WTC11 (cell line): ENCODE data around the gene PHF13. TPM values are rescaled to one million over a fixed set of nuclear protein-coding genes. Genes with fewer than 3 reads are reported as not detected.

Source experiments
- ATAC-seq: fragments of 200-7000 bp; cut with Tn5 transposase; 2 replicates; pipeline ENCODE4 v1.10.0; 2021; ENCODE audit warnings: mild to moderate bottlenecking, moderate library complexity
- CTCF ChIA-PET: fragments of 300-600 bp; sonication (Branson Sonifier 250); formaldehyde crosslinking; loops from one replicate; lab custom pipeline; 2021; ENCODE audit warnings: antibody characterized with exemption; lab: Charles Lee
- POLR2A ChIA-PET: fragments of 350-600 bp; sonication (Branson Sonifier 250); formaldehyde crosslinking; loops from one replicate; lab custom pipeline; 2021; ENCODE audit warnings: antibody characterized with exemption; lab: Charles Lee
- DNase-seq: peaks from one replicate; pipeline ENCODE4 v3.0.0; 2021; ENCODE audit warnings: low spot score
- H3K27ac Mint-ChIP-seq: 2 replicates; pipeline ENCODE4 v1.8.0; 2021; ENCODE audit warnings: mixed read lengths
- H3K27me3 Mint-ChIP-seq: 2 replicates; pipeline ENCODE4 v1.8.0; 2021; ENCODE audit warnings: low read depth, mild to moderate bottlenecking, moderate library complexity, mixed read lengths
- H3K36me3 Mint-ChIP-seq: 2 replicates; pipeline ENCODE4 v1.8.0; 2021; ENCODE audit warnings: mixed read lengths
- H3K4me1 Mint-ChIP-seq: 2 replicates; pipeline ENCODE4 v1.8.0; 2022; ENCODE audit warnings: mixed read lengths
- H3K4me3 Mint-ChIP-seq: 2 replicates; pipeline ENCODE4 v1.8.0; 2021; ENCODE audit warnings: mild to moderate bottlenecking, moderate library complexity, mixed read lengths
- H3K9me3 Mint-ChIP-seq: 2 replicates; pipeline ENCODE4 v1.8.0; 2021; ENCODE audit warnings: mixed read lengths
- ATF6 ChIP-seq: sonication (generic); formaldehyde crosslinking; IDR thresholded peaks from 2 replicates; pipeline ENCODE4 v1.8.1; 2023; ENCODE audit warnings: mild to moderate bottlenecking, missing genetic modification reagents
- FOXP1 ChIP-seq: sonication (generic); formaldehyde crosslinking; IDR thresholded peaks from 2 replicates; pipeline ENCODE4 v1.8.0; 2022; ENCODE audit warnings: missing genetic modification reagents, mild to moderate bottlenecking, moderate library complexity, borderline replicate concordance
- MAX ChIP-seq: sonication (generic); formaldehyde crosslinking; IDR thresholded peaks from 2 replicates; pipeline ENCODE4 v1.8.0; 2022; ENCODE audit warnings: mild to moderate bottlenecking, missing genetic modification reagents
- MYBL2 ChIP-seq: sonication (generic); formaldehyde crosslinking; IDR thresholded peaks from 2 replicates; pipeline ENCODE4 v1.8.1; 2023; ENCODE audit warnings: mild to moderate bottlenecking, moderate library complexity, missing genetic modification reagents
- NFE2L1 ChIP-seq: sonication (generic); formaldehyde crosslinking; IDR thresholded peaks from 2 replicates; pipeline ENCODE4 v1.8.1; 2023; ENCODE audit warnings: missing genetic modification reagents
- OVOL2 ChIP-seq: fragments of 250-450 bp; sonication (Bioruptor Pico); IDR thresholded peaks from 2 replicates; pipeline ENCODE4 v1.9.0; 2021; ENCODE audit warnings: mild to moderate bottlenecking, borderline replicate concordance
- RELA ChIP-seq: sonication (generic); formaldehyde crosslinking; IDR thresholded peaks from 2 replicates; pipeline ENCODE4 v1.8.1; 2022; ENCODE audit warnings: missing genetic modification reagents, mild to moderate bottlenecking, borderline replicate concordance
- ZNF232 ChIP-seq: sonication (generic); formaldehyde crosslinking; IDR thresholded peaks from 2 replicates; pipeline ENCODE4 v1.8.0; 2022; ENCODE audit warnings: mild to moderate bottlenecking, missing genetic modification reagents
- ZNF671 ChIP-seq: fragments of 250-450 bp; sonication (Bioruptor Pico); IDR thresholded peaks from 2 replicates; pipeline ENCODE4 v1.8.0; 2021; ENCODE audit warnings: mild to moderate bottlenecking
- total RNA-seq: library from RNA; stranded (reverse); gene quantifications from 3 replicates; pipeline ENCODE4 v1.2.3, GENCODE V29; 2021
- TF ChIP-seq, protein P1 (sequence below): sonication (generic); formaldehyde crosslinking; IDR thresholded peaks from 2 replicates; pipeline ENCODE4 v1.8.1; 2023; ENCODE audit warnings: mild to moderate bottlenecking, missing genetic modification reagents, borderline replicate concordance
- TF ChIP-seq, protein P2 (sequence below): fragments of 250-450 bp; sonication (Bioruptor Pico); conservative IDR thresholded peaks from 2 replicates; pipeline ENCODE4 v1.9.0; 2021; ENCODE audit warnings: mild to moderate bottlenecking
- TF ChIP-seq, protein P3 (sequence below): fragments of 250-450 bp; sonication (Bioruptor Pico); IDR thresholded peaks from 2 replicates; pipeline ENCODE4 v1.8.0; 2021; ENCODE audit warnings: mild to moderate bottlenecking

The PHF13 gene
- total RNA-seq, 1 experiment from 2014 or later, result 39.6 TPM

DNA sequence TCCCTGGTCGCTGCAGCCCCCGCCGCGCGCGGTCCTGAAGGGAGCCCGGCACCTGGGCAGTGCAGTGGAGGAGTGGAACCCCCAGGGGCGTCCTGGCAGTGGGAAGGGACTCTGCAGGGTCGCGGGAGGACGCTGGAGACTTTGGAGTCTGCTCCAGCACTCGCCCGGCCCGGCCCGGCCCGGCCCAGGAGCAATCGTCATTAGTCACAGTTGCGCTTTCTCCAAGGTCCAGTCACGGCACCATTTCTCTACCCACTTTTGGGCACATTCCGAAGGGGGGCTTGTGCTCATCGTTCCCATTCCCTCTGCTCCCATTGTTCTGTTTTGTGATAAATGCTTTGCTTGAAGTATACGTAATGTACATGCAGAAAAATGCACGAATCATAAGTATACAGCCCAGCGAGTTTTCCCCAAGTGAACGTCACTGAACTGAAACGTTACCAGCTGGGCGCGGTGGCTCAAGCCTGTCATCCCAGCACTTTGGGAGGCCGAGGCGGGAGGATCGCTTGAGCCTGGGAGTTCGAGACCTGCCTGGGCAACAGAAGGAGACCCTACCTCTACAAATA is 12.1 kb downstream of the PHF13 start:
- no peak for ATAC-seq
- ChIA-PET CTCF (interaction anchor here (0.7 to 2.5 kb wide), 5 partner anchors 9 to 770 kb away, joined by 3 to 8 read pairs (median 8); no protein-coding TSS in a partner anchor), POLR2A (interaction anchor here (1.1 kb wide), 1 partner anchor 21 kb away, joined by 3 read pairs; no protein-coding TSS in a partner anchor)
- Mint-ChIP-seq H3K27ac (peak overlapping the region; percentile 41; the same call in 1 of the 2 replicates), H3K36me3 (peaks cover 44% of the 10 kb centered on the region), H3K4me3 (peak overlapping the region; percentile 89), H3K4me1 (peaks cover 14% of the 10 kb centered on the region), H3K9me3 (no peaks in the 10 kb centered on the region), H3K27me3 (no peaks in the 10 kb centered on the region; the same call in 1 of the 2 replicates)
- TF ChIP-seq FOXP1 (CRISPR knock-in tag) (0 out of 2 replicates have a peak, but pooled peaks have one; percentile 5), ZNF232 (no peak)
- no peak for DNase-seq

GRCh38 chr1:6627031-6627430 is 13.5 kb downstream of the PHF13 start:
- POLR2A ChIA-PET, result no interaction called here
- CTCF ChIA-PET, result no interaction called here
- DNase-seq (no peak), ATAC-seq (no peak)
- H3K27ac Mint-ChIP-seq, result 0 out of 2 replicates have a peak overlapping the region, but pooled peaks have one; percentile 9
- H3K9me3 Mint-ChIP-seq, result no peaks in the 10 kb centered on the region
- peaks cover 14% of the 10 kb centered on the region for H3K4me1 Mint-ChIP-seq
- H3K27me3 Mint-ChIP-seq, result no peaks in the 10 kb centered on the region; the same call in 1 of the 2 replicates
- H3K4me3 Mint-ChIP-seq, result peak overlapping the region; percentile 89
- TF ChIP-seq RELA (CRISPR knock-in tag) (no peak), ZNF671 (CRISPR knock-in tag) (no peak), OVOL2 (CRISPR knock-in tag) (no peak), NFE2L1 (CRISPR knock-in tag) (no peak), MAX (CRISPR knock-in tag) (no peak)
- TF ChIP-seq, protein P1, sequence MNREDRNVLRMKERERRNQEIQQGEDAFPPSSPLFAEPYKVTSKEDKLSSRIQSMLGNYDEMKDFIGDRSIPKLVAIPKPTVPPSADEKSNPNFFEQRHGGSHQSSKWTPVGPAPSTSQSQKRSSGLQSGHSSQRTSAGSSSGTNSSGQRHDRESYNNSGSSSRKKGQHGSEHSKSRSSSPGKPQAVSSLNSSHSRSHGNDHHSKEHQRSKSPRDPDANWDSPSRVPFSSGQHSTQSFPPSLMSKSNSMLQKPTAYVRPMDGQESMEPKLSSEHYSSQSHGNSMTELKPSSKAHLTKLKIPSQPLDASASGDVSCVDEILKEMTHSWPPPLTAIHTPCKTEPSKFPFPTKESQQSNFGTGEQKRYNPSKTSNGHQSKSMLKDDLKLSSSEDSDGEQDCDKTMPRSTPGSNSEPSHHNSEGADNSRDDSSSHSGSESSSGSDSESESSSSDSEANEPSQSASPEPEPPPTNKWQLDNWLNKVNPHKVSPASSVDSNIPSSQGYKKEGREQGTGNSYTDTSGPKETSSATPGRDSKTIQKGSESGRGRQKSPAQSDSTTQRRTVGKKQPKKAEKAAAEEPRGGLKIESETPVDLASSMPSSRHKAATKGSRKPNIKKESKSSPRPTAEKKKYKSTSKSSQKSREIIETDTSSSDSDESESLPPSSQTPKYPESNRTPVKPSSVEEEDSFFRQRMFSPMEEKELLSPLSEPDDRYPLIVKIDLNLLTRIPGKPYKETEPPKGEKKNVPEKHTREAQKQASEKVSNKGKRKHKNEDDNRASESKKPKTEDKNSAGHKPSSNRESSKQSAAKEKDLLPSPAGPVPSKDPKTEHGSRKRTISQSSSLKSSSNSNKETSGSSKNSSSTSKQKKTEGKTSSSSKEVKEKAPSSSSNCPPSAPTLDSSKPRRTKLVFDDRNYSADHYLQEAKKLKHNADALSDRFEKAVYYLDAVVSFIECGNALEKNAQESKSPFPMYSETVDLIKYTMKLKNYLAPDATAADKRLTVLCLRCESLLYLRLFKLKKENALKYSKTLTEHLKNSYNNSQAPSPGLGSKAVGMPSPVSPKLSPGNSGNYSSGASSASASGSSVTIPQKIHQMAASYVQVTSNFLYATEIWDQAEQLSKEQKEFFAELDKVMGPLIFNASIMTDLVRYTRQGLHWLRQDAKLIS, result no peak
- TF ChIP-seq, protein P2, sequence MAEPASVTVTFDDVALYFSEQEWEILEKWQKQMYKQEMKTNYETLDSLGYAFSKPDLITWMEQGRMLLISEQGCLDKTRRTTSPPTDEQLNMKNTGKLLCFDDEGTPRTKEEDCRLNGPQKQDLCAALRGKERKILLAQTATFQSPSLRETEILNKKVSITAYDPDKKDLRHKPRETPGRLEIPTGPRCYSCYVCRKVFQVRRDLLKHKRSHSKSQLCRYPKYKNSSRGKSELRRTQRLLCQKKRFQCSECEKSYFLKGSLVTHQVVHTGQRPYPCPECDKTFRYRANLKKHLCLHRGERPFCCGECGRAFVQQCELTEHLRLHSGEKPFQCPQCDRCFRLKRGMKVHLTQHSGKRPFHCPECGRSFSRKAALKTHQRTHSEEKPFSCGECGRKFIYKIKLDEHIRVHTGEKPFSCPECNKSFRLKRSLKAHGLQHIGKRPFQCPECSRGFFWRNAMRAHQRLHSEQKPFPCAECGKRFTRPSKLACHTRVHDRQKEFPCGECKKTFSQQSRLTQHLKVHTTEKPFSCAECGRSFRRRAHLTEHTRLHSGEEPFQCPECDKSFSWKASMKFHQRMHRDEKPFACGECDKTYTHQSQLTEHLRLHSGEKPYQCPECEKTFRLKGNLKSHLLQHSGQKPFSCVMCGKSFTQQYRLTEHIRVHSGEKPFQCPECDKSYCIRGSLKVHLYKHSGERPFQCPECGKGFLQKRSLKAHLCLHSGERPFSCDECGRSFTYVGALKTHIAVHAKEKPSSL, result no peak
- TF ChIP-seq, protein P3, sequence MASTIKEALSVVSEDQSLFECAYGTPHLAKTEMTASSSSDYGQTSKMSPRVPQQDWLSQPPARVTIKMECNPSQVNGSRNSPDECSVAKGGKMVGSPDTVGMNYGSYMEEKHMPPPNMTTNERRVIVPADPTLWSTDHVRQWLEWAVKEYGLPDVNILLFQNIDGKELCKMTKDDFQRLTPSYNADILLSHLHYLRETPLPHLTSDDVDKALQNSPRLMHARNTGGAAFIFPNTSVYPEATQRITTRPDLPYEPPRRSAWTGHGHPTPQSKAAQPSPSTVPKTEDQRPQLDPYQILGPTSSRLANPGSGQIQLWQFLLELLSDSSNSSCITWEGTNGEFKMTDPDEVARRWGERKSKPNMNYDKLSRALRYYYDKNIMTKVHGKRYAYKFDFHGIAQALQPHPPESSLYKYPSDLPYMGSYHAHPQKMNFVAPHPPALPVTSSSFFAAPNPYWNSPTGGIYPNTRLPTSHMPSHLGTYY (CRISPR knock-in tag), result no peak
- peaks cover 34% of the 10 kb centered on the region for H3K36me3 Mint-ChIP-seq

DNA sequence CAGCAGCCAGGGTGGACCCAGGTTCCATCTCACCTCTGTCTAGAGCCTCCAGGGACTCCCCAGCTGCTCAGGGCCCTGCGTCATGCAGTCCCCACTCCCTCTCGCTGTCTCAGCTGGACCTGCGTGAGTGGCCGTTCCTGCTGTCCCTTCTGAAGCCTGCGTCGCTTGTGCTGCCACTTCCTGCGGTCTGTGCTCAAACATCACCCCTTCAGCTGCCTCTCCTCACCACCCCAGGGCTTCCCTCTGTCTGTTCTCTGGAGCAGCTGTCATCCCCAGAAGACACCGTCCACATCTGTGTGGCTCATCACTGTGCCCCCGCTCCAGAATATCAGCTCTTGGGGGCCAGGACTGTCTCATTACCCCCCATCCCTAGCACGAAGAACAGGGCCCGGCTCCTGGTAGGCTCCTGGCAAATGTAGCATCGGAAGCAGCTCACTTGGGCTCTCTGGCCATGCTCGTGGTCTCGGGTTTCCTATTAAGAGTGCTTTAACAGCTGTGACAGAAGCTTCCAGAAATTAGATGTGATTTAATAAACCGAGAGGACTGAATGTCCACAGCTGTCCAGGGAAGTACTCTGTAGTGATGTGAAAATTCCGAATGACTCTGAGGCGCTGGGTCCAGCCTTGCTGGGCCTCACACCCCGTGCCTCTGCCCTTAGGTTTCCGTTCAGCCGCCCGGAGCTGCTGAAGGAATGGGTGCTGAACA is 14.5 kb downstream of the PHF13 start:
- CTCF ChIA-PET, result no interaction called here
- H3K4me3 Mint-ChIP-seq, result peak overlapping the region; percentile 41; the same call in 1 of the 2 replicates
- no peaks in the 10 kb centered on the region; the same call in 1 of the 2 replicates for H3K27me3 Mint-ChIP-seq
- ATAC-seq (no peak), DNase-seq (no peak)
- H3K36me3 Mint-ChIP-seq, result peaks cover 28% of the 10 kb centered on the region
- no peaks in the 10 kb centered on the region for H3K9me3 Mint-ChIP-seq
- POLR2A ChIA-PET, result no interaction called here
- TF ChIP-seq ATF6 (CRISPR knock-in tag) (no peak), FOXP1 (CRISPR knock-in tag) (no peak), MYBL2 (no peak)
- H3K4me1 Mint-ChIP-seq, result peaks cover 14% of the 10 kb centered on the region
- H3K27ac Mint-ChIP-seq, result peak overlapping the region; percentile 9
